Endometrial microvascular endothelial cells (primary cell): ENCODE results near the gene PHYKPL. TPM values are rescaled to one million over a fixed set of nuclear protein-coding genes. Genes with fewer than 3 reads are reported as not detected.

ENCODE experiments used
- in situ Hi-C: cut with HindIII; loops from 2 replicates; pipeline ENCODE4 v1.10.0; 2017; ENCODE audit warnings: low sequenced_read_pairs, low pct_unique_long_range_greater_than_20kb; ENCODE audit errors: inconsistent ontology term
- total RNA-seq: library from RNA; depleted of rRNA; stranded (reverse); fragments of >200 nt; gene quantifications from one replicate; pipeline ENCODE4 v1.2.3, GENCODE V29; 2015; ENCODE audit errors: inconsistent ontology term

PHYKPL gene
- 23.1 TPM for total RNA-seq

GRCh38 chr5:178232124-178232919, at the start of gene PHYKPL:
Gene PHYKPL, minus strand, starts transcription at chr5:178232802. Its CDS starts 252 bp downstream, at chr5:178232550.
- in situ Hi-C loops: no loop called here

DNA sequence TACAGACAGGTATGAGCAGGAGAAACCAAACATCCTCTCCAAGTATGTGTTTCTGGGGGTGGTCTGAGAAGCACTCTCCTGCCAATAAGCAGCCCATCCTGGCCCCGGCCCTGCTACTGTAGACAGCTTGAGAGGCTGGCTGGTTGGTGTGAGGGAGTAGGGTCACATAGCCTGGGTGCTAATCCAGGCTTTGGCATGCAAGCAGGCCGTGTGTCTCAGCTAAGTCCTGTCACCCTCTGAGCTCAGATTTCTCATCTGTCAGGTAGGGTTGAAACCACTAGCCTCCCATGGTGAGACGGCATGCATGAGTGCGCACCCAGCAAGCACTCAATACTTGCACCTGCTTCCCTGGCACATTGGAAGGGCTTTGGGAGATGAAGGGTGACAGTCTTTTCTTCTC, 49.8 kb upstream of the PHYKPL start:
- in situ Hi-C loops: no loop called here

DNA sequence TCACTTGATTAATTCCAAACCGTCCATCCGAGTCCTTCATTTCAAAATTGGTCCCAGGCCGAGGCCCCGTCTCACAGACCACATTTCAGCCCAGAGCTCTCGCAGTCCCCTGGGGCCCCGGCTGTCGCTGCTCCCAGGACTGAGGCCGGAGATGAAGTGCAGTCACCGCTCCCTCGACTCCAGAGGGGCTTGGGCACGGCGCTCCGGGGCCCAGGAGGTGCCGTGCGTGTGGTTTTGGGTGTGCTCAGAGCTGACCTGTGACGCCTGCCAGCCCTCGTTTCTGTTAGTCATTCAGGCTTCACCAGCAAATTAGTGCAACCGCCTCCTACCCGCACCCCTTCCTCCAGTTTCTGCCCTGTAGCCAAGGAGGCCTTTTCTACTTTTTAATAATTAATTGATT, 48.7 kb upstream of the PHYKPL start:
- in situ Hi-C loops: no loop called here

- in situ Hi-C loops: no loop called here
These were observed 48.0 kb upstream of the PHYKPL start for GRCh38 chr5:178280631-178281030.

GRCh38 chr5:178279723-178280438, 47.3 kb upstream of the PHYKPL start:
- in situ Hi-C loops: no loop called here

GRCh38 chr5:178279026-178279722, 46.6 kb upstream of the PHYKPL start:
- in situ Hi-C loops: no loop called here

- in situ Hi-C loops: no loop called here
These were observed 45.9 kb upstream of the PHYKPL start for GRCh38 chr5:178278358-178279023.

DNA sequence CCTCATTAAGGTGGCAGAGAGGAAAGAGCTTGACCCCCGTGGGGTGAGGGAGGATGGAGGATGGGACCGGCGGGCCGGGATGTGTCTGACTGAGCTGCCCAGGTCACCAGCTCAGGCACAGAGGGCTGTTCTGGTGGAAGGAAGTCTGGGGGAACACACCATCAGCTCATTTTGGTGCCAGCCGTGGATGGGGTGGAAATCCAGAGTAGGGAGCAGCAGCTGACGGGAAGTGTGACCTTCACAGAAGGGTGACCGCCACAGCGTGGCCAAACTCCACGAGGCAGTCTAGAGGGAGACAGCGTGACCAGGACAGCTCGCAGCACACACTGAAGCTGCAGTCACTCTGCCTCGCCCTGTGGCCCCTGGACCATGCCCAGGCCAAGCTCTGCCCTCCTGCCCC, 45.3 kb upstream of the PHYKPL start:
- in situ Hi-C loops: no loop called here

- in situ Hi-C loops: no loop called here
These were observed 44.7 kb upstream of the PHYKPL start for GRCh38 chr5:178277346-178277745.

GRCh38 chr5:178274781-178275537, 42.4 kb upstream of the PHYKPL start:
- in situ Hi-C loops: no loop called here

- in situ Hi-C loops: no loop called here
These were observed 41.3 kb upstream of the PHYKPL start for GRCh38 chr5:178273665-178274541.

DNA sequence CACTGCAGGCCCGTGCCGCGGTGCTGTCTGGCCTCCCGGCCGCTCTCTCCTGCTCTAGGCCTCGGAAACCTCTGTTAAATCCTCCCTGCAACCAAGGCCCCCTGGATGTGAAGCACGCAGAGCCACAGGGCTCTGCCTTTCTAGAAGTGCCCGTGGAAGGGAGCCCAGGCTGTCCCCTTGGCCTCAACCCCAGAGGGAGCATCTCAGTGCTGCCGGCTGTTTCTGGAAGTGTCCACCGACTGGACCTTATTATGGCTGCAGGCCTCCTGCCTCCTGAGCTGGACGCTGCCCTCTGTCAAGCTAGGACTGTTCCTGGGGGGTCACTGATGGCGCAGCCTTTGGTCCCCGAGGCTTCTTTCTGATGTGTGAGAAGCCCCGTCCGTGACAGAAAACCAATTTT, 40.4 kb upstream of the PHYKPL start:
- in situ Hi-C loops: no loop called here

- in situ Hi-C loops: no loop called here
These were observed 40.0 kb upstream of the PHYKPL start for GRCh38 chr5:178272591-178272990.

DNA sequence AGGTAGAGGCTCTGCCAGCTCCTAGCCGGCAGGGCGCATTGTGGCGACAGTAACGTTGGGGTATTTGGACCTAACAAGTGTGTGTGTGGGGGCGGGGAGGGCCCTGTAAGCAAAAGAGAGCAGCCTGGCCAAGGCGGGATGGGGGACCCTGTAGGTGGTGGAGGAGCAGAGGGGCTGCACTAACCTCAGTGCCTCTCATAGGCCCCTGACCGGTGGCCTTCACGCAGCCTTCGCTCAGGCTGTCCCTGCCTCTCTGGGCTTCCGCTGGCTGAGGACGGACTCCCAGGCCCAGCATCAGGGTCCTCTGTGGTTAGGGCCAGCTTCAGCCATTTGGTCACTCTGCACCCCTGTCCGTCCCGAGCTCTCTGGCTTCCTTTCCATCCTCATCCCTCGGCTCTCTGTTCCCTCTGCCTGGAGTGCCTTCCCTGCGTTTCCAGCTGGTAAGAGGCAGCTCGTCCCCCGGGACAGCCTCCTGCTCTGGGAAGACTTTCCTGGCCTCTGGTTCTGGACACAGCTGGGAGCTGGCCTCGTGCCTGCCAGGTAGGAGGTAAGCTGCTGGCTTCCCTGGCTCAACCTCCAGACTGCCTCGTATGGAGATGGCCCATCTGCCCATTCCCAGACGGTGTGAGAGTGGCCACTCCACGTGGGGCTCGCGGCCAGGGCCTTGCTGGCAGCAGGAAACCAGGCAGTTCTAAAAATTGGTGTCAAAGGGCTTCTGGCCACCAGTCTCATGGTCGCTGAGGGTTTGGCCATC, 39.3 kb upstream of the PHYKPL start:
- in situ Hi-C loops: no loop called here

- in situ Hi-C loops: no loop called here
These were observed 38.6 kb upstream of the PHYKPL start for GRCh38 chr5:178271231-178271630.

DNA sequence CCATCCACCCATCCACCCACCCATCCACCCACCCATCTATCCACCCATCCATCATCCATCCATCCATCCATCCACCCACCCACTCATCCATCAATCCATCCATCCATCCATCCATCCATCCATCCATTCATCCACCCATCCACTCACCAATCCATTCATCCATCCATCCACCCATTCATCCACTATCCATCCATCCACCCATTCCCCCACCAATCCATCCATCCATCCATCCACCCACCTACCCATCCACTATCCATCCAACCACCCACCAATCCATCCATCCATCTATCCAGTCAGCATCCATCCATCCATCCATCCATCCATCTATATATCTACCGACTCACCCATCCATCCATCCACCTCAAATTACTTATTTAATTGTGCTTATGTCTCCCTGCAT, 36.9 kb upstream of the PHYKPL start:
- in situ Hi-C loops: no loop called here

GRCh38 chr5:178267876-178268275, 35.3 kb upstream of the PHYKPL start:
- in situ Hi-C loops: no loop called here
